GM18858 (cell line): Measurements from ENCODE around the gene SCUBE1.
"Not testable (repeated sequence)": the region's sequence is repeated elsewhere in the genome, so short reads cannot be mapped to it uniquely, and the experiment has no call there.

ENCODE experiments used
- ATAC-seq: cut with Tn5 transposase; IDR thresholded peaks from one replicate; pipeline ENCODE4 v1.9.1; 2021; ENCODE audit not compliant: unreplicated experiment

The SCUBE1 gene

GRCh38 chr22:43281394-43281793 is 61.8 kb downstream of the SCUBE1 start:
- ATAC-seq: no peak

GRCh38 chr22:43280523-43280886 is 62.7 kb downstream of the SCUBE1 start:
- ATAC-seq: not testable (repeated sequence)

GRCh38 chr22:43279867-43280522 is 63.2 kb downstream of the SCUBE1 start:
- no peak for ATAC-seq

GRCh38 chr22:43277987-43278601 is 65.1 kb downstream of the SCUBE1 start:
- no peak for ATAC-seq

- ATAC-seq: no peak
Observed at GRCh38 chr22:43277091-43277490, 66.1 kb downstream of the SCUBE1 start.

GRCh38 chr22:43276321-43276720 is 66.9 kb downstream of the SCUBE1 start:
- no peak for ATAC-seq

- ATAC-seq: no peak
Observed at GRCh38 chr22:43275545-43276317, 67.4 kb downstream of the SCUBE1 start.

- no peak for ATAC-seq
Observed at GRCh38 chr22:43274595-43275240, 68.5 kb downstream of the SCUBE1 start.

GRCh38 chr22:43273902-43274484 is 69.2 kb downstream of the SCUBE1 start:
- no peak for ATAC-seq

GRCh38 chr22:43272869-43273318 is 70.3 kb downstream of the SCUBE1 start:
- no peak for ATAC-seq

GRCh38 chr22:43272301-43272700 is 70.9 kb downstream of the SCUBE1 start:
- ATAC-seq: no peak

GRCh38 chr22:43270949-43271348 is 72.2 kb downstream of the SCUBE1 start:
- ATAC-seq: no peak

GRCh38 chr22:43270314-43270908 is 72.8 kb downstream of the SCUBE1 start:
- ATAC-seq: no peak

GRCh38 chr22:43269646-43270045 is 73.5 kb downstream of the SCUBE1 start:
- ATAC-seq: no peak

- ATAC-seq: no peak
Observed at GRCh38 chr22:43269246-43269645, 73.9 kb downstream of the SCUBE1 start.

GRCh38 chr22:43267981-43268660 is 75.1 kb downstream of the SCUBE1 start:
- no peak for ATAC-seq

- ATAC-seq: no peak
Observed at GRCh38 chr22:43267332-43267980, 75.7 kb downstream of the SCUBE1 start.

GRCh38 chr22:43266076-43266475 is 77.1 kb downstream of the SCUBE1 start:
- ATAC-seq: no peak

- ATAC-seq: no peak
Observed at GRCh38 chr22:43263645-43264514, 79.3 kb downstream of the SCUBE1 start.
